Measurements from ENCODE around the gene ZBTB24. TPM values are rescaled to one million over a fixed set of nuclear protein-coding genes. Genes with fewer than 3 reads are reported as not detected.

Gene ZBTB24
- total RNA-seq, 1 donor from 2014 or later = 11.4 TPM

DNA sequence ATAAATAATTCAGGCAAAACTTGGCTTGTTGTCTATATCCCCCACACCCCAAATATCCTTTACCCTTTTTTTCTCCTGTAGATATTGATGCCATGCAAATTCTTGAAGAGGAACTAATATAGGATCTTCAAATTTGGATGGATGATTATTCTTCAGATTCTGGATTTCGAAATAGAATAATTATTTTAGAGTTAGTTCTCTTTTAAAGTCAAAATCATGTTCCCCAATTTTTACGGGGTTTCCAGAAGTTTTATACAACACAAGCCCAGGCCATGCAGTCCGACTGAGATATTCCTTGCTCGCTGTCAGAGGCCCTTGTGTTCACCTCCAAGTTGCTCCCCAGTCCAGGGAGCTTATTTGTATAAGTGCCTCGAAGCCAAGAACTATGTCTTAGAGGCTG, 47.0 kb downstream of the ZBTB24 start:
- Mint-ChIP-seq H3K9me3 (ENCODE audit: low read depth) (no peaks in the 10 kb centered on the region), H3K4me1 (ENCODE audit: low read depth) (peaks cover 11% of the 10 kb centered on the region), H3K27ac (no peak overlapping the region), H3K27me3 (no peaks in the 10 kb centered on the region), H3K4me3 (ENCODE audit: low read depth) (no peak overlapping the region), H3K36me3 (ENCODE audit: insufficient read depth) (peaks cover 2% of the 10 kb centered on the region)
- DNase-seq (ENCODE audit: low spot score, unreplicated experiment) = no peak
- no peak for TF ChIP-seq CTCF (IDR thresholded peaks at IDR 0.05; ENCODE audit: unreplicated experiment)

DNA sequence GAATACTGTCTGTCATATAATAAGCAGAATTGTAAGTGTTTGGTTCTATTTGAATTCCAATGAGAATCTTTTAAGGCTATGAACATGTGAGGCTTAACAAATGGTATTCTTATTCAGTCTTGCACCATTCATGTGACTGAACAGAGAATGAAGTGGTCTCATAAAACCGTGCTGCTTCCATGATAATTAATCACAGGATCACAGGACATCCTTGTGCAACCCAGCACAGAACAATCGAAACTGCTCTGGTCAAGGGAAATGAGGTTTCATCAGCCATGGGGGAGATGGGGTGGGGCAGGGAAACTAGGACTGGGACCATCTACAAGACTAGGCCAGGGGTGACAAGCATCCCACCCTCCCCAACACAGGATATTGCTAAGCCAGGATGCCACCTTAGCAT, 48.6 kb downstream of the ZBTB24 start:
- H3K27me3 Mint-ChIP-seq = no peaks in the 10 kb centered on the region
- H3K27ac Mint-ChIP-seq = no peak overlapping the region
- H3K4me3 Mint-ChIP-seq (ENCODE audit: low read depth) = no peak overlapping the region
- DNase-seq (ENCODE audit: low spot score, unreplicated experiment) = no peak
- TF ChIP-seq CTCF (IDR thresholded peaks at IDR 0.05; ENCODE audit: unreplicated experiment) = no peak
- H3K36me3 Mint-ChIP-seq (ENCODE audit: insufficient read depth) = peaks cover 2% of the 10 kb centered on the region
- H3K4me1 Mint-ChIP-seq (ENCODE audit: low read depth) = peaks cover 8% of the 10 kb centered on the region
- no peaks in the 10 kb centered on the region for H3K9me3 Mint-ChIP-seq (ENCODE audit: low read depth)

DNA sequence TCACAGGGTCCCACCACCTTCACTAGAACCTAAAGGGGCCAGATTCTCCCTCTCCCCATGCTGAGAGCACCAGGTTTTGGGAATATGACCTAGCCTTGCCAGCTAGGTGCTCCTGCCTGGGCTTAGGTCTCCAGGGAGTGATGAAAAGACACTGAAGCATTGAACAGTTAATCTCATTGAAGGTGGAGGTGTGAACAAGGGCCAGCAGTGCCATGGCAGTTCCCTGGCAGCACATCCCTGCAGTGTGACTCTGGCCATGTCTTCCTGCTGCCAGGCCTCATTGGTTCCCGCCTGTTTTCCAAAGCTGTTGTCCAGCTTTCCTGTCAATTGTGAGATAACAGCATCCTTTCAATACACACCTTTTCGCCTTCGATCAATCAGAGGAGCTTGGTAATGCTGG, 53.5 kb downstream of the ZBTB24 start:
- TF ChIP-seq CTCF (IDR thresholded peaks at IDR 0.05; ENCODE audit: unreplicated experiment) = no peak
- no peaks in the 10 kb centered on the region for H3K36me3 Mint-ChIP-seq (ENCODE audit: insufficient read depth)
- no peak overlapping the region for H3K4me3 Mint-ChIP-seq (ENCODE audit: low read depth)

DNA sequence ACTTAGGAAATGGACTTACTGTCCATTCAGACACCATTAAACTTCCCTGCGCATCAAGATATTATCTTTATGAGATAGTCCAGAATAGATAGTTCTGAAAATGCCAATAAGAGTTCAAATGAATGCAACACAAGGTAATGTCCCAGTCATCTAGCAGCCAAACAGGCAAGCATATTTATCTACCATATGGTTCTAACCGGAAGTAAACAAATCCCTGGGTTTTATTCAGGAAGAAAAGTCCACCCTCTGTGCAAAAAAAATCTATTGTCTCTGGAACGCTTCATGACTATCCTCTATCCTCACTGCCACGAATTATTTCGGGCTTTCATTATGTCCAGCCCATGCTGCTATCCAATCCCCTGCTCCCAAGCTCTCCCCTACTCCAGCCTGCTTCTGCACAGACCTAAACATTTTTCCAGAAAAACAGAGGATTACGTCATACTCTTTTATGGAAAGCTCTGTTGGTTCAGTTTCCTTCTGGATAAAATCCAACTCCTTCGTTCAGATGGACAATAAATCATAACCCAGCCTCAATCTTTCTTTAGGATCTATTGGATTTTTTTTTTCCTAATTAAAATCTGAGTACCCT, 54.0 kb downstream of the ZBTB24 start:
- Mint-ChIP-seq H3K36me3 (ENCODE audit: insufficient read depth) (peaks cover 2% of the 10 kb centered on the region), H3K4me1 (ENCODE audit: low read depth) (peaks cover 8% of the 10 kb centered on the region), H3K4me3 (ENCODE audit: low read depth) (no peak overlapping the region), H3K27ac (no peak overlapping the region), H3K9me3 (ENCODE audit: low read depth) (no peaks in the 10 kb centered on the region), H3K27me3 (no peaks in the 10 kb centered on the region)
- no peak for DNase-seq (ENCODE audit: low spot score, unreplicated experiment)
- no peak for TF ChIP-seq CTCF (IDR thresholded peaks at IDR 0.05; ENCODE audit: unreplicated experiment)

More for the DNA sequence above, 53.5 kb downstream of the ZBTB24 start:
- no peaks in the 10 kb centered on the region for H3K27me3 Mint-ChIP-seq
- no peak for DNase-seq (ENCODE audit: low spot score, unreplicated experiment)
- H3K9me3 Mint-ChIP-seq (ENCODE audit: low read depth) = no peaks in the 10 kb centered on the region
- no peak overlapping the region for H3K27ac Mint-ChIP-seq
- H3K4me1 Mint-ChIP-seq (ENCODE audit: low read depth) = peaks cover 6% of the 10 kb centered on the region

GRCh38 chr6:109424946-109425345, 58.1 kb downstream of the ZBTB24 start:
- H3K9me3 Mint-ChIP-seq (ENCODE audit: low read depth) = no peaks in the 10 kb centered on the region
- no peak overlapping the region for H3K27ac Mint-ChIP-seq
- peaks cover 4% of the 10 kb centered on the region for H3K4me1 Mint-ChIP-seq (ENCODE audit: low read depth)
- H3K4me3 Mint-ChIP-seq (ENCODE audit: low read depth) = no peak overlapping the region
- DNase-seq (ENCODE audit: low spot score, unreplicated experiment) = no peak
- peaks cover 4% of the 10 kb centered on the region for H3K36me3 Mint-ChIP-seq (ENCODE audit: insufficient read depth)
- H3K27me3 Mint-ChIP-seq = no peaks in the 10 kb centered on the region
- TF ChIP-seq CTCF (IDR thresholded peaks at IDR 0.05; ENCODE audit: unreplicated experiment) = no peak

Data from progenitor cell of endocrine pancreas (in vitro differentiated cells).